ENCODE measurements around the gene PPP2R5D. TPM values are rescaled to one million over a fixed set of nuclear protein-coding genes. Genes with fewer than 3 reads are reported as not detected.

Gene PPP2R5D
- total and polyA plus RNA-seq, 2 of the 4 experiments (the other 2 are of a cell fraction): 55.6 to 68.8 TPM

DNA sequence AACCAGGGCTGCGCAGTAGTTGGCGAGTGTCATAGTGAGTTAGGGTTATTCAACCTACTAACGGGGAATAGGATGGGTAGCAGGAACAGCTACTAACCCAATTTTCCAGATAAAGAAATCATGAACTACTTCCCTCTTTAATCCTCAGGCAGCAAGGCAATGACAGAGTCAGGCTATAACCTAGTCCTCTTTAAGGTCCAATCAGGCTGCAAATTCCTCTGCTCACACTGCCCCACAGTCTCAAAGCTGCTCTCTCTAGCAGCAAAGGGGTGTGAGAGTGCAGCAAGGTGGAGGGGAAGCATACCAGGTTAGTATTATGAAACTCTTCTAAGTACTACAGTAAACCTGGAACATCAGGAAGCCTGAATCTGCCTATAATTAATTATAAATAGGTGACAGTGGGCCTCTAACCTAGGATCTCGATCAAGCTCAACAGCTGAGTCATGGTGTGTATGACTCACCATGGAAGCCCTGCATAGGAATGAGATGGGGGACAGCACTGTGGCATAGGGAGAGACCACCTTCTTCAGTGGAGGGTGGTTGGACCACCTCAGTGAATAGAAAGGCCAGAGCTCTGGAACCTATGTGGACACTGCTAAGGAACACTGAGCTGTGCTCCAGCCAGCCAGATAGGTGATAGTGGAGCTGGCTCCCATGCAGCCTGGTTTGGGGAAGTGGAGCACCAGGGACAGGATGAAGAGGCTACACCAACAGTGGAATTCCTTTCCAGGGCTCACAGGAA, 13.3 kb upstream of the PPP2R5D start:
- dilution Hi-C loops (cut with HindIII; ENCODE audit: low sequenced_read_pairs, unreplicated experiment) (no loop called here), in situ Hi-C loops (cut with MboI; ENCODE audit: low sequenced_read_pairs) (no loop called here), intact Hi-C loops (cut with micrococcal nuclease) (no loop called here)
- Histone ChIP-seq H2BK120ac (ENCODE audit: low read depth, low read length) (peak overlapping the region; percentile 3; the same call in 1 of the 2 replicates), H2BK20ac (ENCODE audit: low read depth, low read length) (no peak overlapping the region), H3K27ac (ENCODE audit: insufficient read depth, low read length) (peak overlapping the region; percentile 34; the same call in 1 of the 2 replicates), H2AK5ac (ENCODE audit: low read depth, low read length) (peak overlapping the region; percentile 44; the same call in 1 of the 2 replicates), H4K91ac (ENCODE audit: insufficient read depth, low read depth, low read length) (0 out of 2 replicates have a peak overlapping the region, but pooled peaks have one; percentile 6), H4K5ac (ENCODE audit: low read depth, low read length) (no peak overlapping the region), H3K18ac (ENCODE audit: low read depth, low read length) (peak overlapping the region; percentile 35; the same call in 1 of the 2 replicates), H3K14ac (replicated peaks; ENCODE audit: low read depth, low read length) (peak overlapping the region; percentile 35; the same call in 1 of the 2 replicates), H3K9me1 (ENCODE audit: insufficient read depth, low read length) (peaks cover 29% of the 10 kb centered on the region), H3K36me3 (ENCODE audit: control insufficient read depth, insufficient read depth, low read length) (peaks cover 31% of the 10 kb centered on the region), H3K9ac (ENCODE audit: low read depth, low read length) (no peak overlapping the region), H4K8ac (ENCODE audit: low read depth in 2 of 2, low read length in 2 of 2) (0 out of 4 replicates have a peak overlapping the region, but pooled peaks of 1 of the 2 experiments have one; percentile 2), H3K4me2 (ENCODE audit: low read depth, low read length) (no peak overlapping the region; the same call in 1 of the 2 replicates), H2AK9ac (replicated peaks; ENCODE audit: low read depth, low read length, poor library complexity) (peak overlapping the region; percentile 38), H4K20me1 (ENCODE audit: insufficient read depth, low read length) (peaks cover 9% of the 10 kb centered on the region; the same call in 1 of the 2 replicates), H3K27me3 (ENCODE audit: control insufficient read depth, insufficient read depth, low read length) (no peaks in the 10 kb centered on the region), H3K23ac (ENCODE audit: low read depth, low read length) (0 out of 2 replicates have a peak overlapping the region, but pooled peaks have one; percentile 37), H3K4ac (ENCODE audit: low read depth, low read length) (peak overlapping the region; percentile 59), H3K9me3 (ENCODE audit: control insufficient read depth, insufficient read depth, low read length) (no peaks in the 10 kb centered on the region), H3K79me1 (ENCODE audit: low read depth in 1 of 2, low read length in 2 of 2) (peaks cover 7 to 43% of the 10 kb centered on the region in 2 experiments), H2AFZ (replicated peaks; ENCODE audit: low read length, poor library complexity) (no peak overlapping the region), H3K56ac (ENCODE audit: extremely low read depth, insufficient read depth, low read length) (no peak overlapping the region), H3K4me1 (ENCODE audit: control insufficient read depth, insufficient read depth, low read length) (peaks cover 10% of the 10 kb centered on the region), H3K4me3 (ENCODE audit: insufficient read depth, low read depth, low read length) (no peak overlapping the region), H2BK15ac (ENCODE audit: low read depth, low read length) (peak overlapping the region; percentile 21; the same call in 1 of the 3 replicates), H2BK5ac (ENCODE audit: low read depth, low read length, poor library complexity, severe bottlenecking) (no peak overlapping the region)
- ATAC-seq (ENCODE audit: low read depth): peak; percentile 70
- no CpG with 5 or more reads among the region's 4 CpGs for WGBS, 2 experiments (ENCODE audit: extremely low coverage in 2 of 2, insufficient read length in 1 of 2)
- peak; percentile 34 for DNase-seq
- CTCF ChIA-PET: interaction anchor here (1.0 kb wide), 1 partner anchor 39 kb away, joined by 3 read pairs; no protein-coding TSS in a partner anchor
- no peak for TF ChIP-seq MAFK (IDR thresholded peaks at IDR 0.05; ENCODE audit: low read depth, low read length)
- no peak for TF ChIP-seq CEBPB (IDR thresholded peaks at IDR 0.05; ENCODE audit: low read depth, low read length)
- no peak for TF ChIP-seq MAZ (IDR thresholded peaks at IDR 0.05; ENCODE audit: borderline replicate concordance, low read depth, low read length)
- TF ChIP-seq POLR2A (IDR thresholded peaks at IDR 0.05; ENCODE audit: low read depth, low read length): no peak
- TF ChIP-seq BHLHE40 (IDR thresholded peaks at IDR 0.05; ENCODE audit: low read depth, low read length): no peak
- no peak for TF ChIP-seq SMC3 (IDR thresholded peaks at IDR 0.05; ENCODE audit: low read depth, low read length)
- no peak for TF ChIP-seq MXI1 (IDR thresholded peaks at IDR 0.05; ENCODE audit: borderline replicate concordance, low read depth, low read length)
- no peak for TF ChIP-seq RCOR1 (IDR thresholded peaks at IDR 0.05; ENCODE audit: insufficient replicate concordance, low read length)
- peak; percentile 55; the same call in 1 of the 2 replicates for TF ChIP-seq FOS (IDR thresholded peaks at IDR 0.05; ENCODE audit: low read depth, low read length)
- TF ChIP-seq NFE2L2 (IDR thresholded peaks at IDR 0.05; ENCODE audit: low read depth, low read length): peak; percentile 66
- POLR2A ChIA-PET (ENCODE audit: unreplicated experiment): no interaction called here
- BruUV-seq (replicated peaks): no TSS peak

Data from IMR-90 (cell line).